ENCODE data around the gene KRT71.
"Not testable (repeated sequence)": the region's sequence is repeated elsewhere in the genome, so short reads cannot be mapped to it uniquely, and the experiment has no call there.

KRT71 gene

GRCh38 chr12:52600475-52600874, 47.5 kb upstream of the KRT71 start:
- Histone ChIP-seq H3K4me3 (IDR thresholded peaks at IDR 0.05; ENCODE audit: insufficient read depth, low read depth, low read length) (no peak overlapping the region), H3K36me3 (ENCODE audit: insufficient read depth) (no peaks in the 10 kb centered on the region), H3K27me3 (ENCODE audit: insufficient read depth, low read depth) (peaks cover 9% of the 10 kb centered on the region; the same call in 1 of the 2 replicates), H3K4me2 (no peak overlapping the region), H3K9ac (no peak overlapping the region), H4K20me1 (ENCODE audit: insufficient read depth) (no peaks in the 10 kb centered on the region), H3K4me1 (ENCODE audit: low read depth, poor library complexity, severe bottlenecking) (no peaks in the 10 kb centered on the region), H3K79me2 (ENCODE audit: insufficient read depth, low read depth) (no peaks in the 10 kb centered on the region), H2AFZ (ENCODE audit: low read depth) (no peak overlapping the region), H3K27ac (no peak overlapping the region)
- TF ChIP-seq, protein P1, sequence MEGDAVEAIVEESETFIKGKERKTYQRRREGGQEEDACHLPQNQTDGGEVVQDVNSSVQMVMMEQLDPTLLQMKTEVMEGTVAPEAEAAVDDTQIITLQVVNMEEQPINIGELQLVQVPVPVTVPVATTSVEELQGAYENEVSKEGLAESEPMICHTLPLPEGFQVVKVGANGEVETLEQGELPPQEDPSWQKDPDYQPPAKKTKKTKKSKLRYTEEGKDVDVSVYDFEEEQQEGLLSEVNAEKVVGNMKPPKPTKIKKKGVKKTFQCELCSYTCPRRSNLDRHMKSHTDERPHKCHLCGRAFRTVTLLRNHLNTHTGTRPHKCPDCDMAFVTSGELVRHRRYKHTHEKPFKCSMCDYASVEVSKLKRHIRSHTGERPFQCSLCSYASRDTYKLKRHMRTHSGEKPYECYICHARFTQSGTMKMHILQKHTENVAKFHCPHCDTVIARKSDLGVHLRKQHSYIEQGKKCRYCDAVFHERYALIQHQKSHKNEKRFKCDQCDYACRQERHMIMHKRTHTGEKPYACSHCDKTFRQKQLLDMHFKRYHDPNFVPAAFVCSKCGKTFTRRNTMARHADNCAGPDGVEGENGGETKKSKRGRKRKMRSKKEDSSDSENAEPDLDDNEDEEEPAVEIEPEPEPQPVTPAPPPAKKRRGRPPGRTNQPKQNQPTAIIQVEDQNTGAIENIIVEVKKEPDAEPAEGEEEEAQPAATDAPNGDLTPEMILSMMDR (conservative IDR thresholded peaks at IDR 0.05; ENCODE audit: low read depth, low read length) = no peak

- TF ChIP-seq, protein P1 (conservative IDR thresholded peaks at IDR 0.05; ENCODE audit: low read depth, low read length) = no peak
- H4K20me1 ChIP-seq (ENCODE audit: insufficient read depth) = no peaks in the 10 kb centered on the region
- peaks cover 9% of the 10 kb centered on the region; the same call in 1 of the 2 replicates for H3K27me3 ChIP-seq (ENCODE audit: insufficient read depth, low read depth)
- no peak overlapping the region for H3K9ac ChIP-seq
- H3K4me1 ChIP-seq (ENCODE audit: low read depth, poor library complexity, severe bottlenecking) = no peaks in the 10 kb centered on the region
- no peak overlapping the region for H3K4me2 ChIP-seq
- no peak overlapping the region for H3K4me3 ChIP-seq (IDR thresholded peaks at IDR 0.05; ENCODE audit: insufficient read depth, low read depth, low read length)
- H3K36me3 ChIP-seq (ENCODE audit: insufficient read depth) = no peaks in the 10 kb centered on the region
- no peak overlapping the region for H3K27ac ChIP-seq
- H2AFZ ChIP-seq (ENCODE audit: low read depth) = no peak overlapping the region
- H3K79me2 ChIP-seq (ENCODE audit: insufficient read depth, low read depth) = no peaks in the 10 kb centered on the region
Observed at GRCh38 chr12:52600071-52600470, 47.1 kb upstream of the KRT71 start.

DNA sequence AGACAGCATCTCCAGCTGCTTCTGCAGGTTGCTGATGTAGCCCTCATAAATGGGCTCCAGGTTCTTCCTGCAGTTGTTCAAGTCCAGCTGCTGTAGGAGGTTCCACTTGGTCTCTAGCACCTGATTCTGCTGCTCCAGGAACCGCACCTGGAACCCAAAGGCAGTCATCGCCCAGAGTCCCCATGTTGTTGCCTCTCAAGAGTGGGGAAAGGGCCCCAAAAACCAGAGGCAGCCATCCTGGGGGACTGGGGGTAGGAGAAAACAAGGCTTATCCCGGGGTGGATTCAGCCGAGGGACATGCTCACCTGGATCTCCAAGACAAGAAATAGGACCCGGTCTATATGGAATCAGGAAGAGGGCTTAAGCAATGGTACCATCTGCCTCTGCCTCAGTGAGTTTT, 46.0 kb upstream of the KRT71 start:
- TF ChIP-seq, protein P1 (conservative IDR thresholded peaks at IDR 0.05; ENCODE audit: low read depth, low read length) = no peak
- Histone ChIP-seq H3K4me1 (ENCODE audit: low read depth, poor library complexity, severe bottlenecking) (no peaks in the 10 kb centered on the region), H3K79me2 (ENCODE audit: insufficient read depth, low read depth) (no peaks in the 10 kb centered on the region), H3K4me3 (IDR thresholded peaks at IDR 0.05; ENCODE audit: insufficient read depth, low read depth, low read length) (no peak overlapping the region), H3K36me3 (ENCODE audit: insufficient read depth) (no peaks in the 10 kb centered on the region), H3K27me3 (ENCODE audit: insufficient read depth, low read depth) (peaks cover 9% of the 10 kb centered on the region; the same call in 1 of the 2 replicates), H3K9ac (no peak overlapping the region), H3K4me2 (no peak overlapping the region), H3K27ac (no peak overlapping the region), H2AFZ (ENCODE audit: low read depth) (no peak overlapping the region), H4K20me1 (ENCODE audit: insufficient read depth) (no peaks in the 10 kb centered on the region)

- H4K20me1 ChIP-seq (ENCODE audit: insufficient read depth); H3K4me2 ChIP-seq; H3K4me3 ChIP-seq (IDR thresholded peaks at IDR 0.05; ENCODE audit: insufficient read depth, low read depth, low read length); H3K79me2 ChIP-seq (ENCODE audit: insufficient read depth, low read depth); H3K27me3 ChIP-seq (ENCODE audit: insufficient read depth, low read depth); H3K36me3 ChIP-seq (ENCODE audit: insufficient read depth); H3K27ac ChIP-seq; H2AFZ ChIP-seq (ENCODE audit: low read depth); H3K4me1 ChIP-seq (ENCODE audit: low read depth, poor library complexity, severe bottlenecking); H3K9ac ChIP-seq: not testable (repeated sequence)
Observed at GRCh38 chr12:52594237-52594636, 41.3 kb upstream of the KRT71 start.

GRCh38 chr12:52591521-52591920, 38.6 kb upstream of the KRT71 start:
- no peaks in the 10 kb centered on the region for H3K4me1 ChIP-seq (ENCODE audit: low read depth, poor library complexity, severe bottlenecking)
- no peaks in the 10 kb centered on the region for H3K36me3 ChIP-seq (ENCODE audit: insufficient read depth)
- TF ChIP-seq, protein P1 (conservative IDR thresholded peaks at IDR 0.05; ENCODE audit: low read depth, low read length) = no peak
- H3K27ac ChIP-seq = no peak overlapping the region
- no peaks in the 10 kb centered on the region for H4K20me1 ChIP-seq (ENCODE audit: insufficient read depth)
- no peak overlapping the region for H3K4me2 ChIP-seq
- H3K9ac ChIP-seq = no peak overlapping the region
- no peak overlapping the region for H2AFZ ChIP-seq (ENCODE audit: low read depth)
- no peak overlapping the region for H3K4me3 ChIP-seq (IDR thresholded peaks at IDR 0.05; ENCODE audit: insufficient read depth, low read depth, low read length)
- H3K79me2 ChIP-seq (ENCODE audit: insufficient read depth, low read depth) = no peaks in the 10 kb centered on the region
- H3K27me3 ChIP-seq (ENCODE audit: insufficient read depth, low read depth) = peaks cover 9% of the 10 kb centered on the region; the same call in 1 of the 2 replicates
